A549 (cell line): Measurements from ENCODE around the gene TGM3.

ENCODE experiments used
- BCL3 ChIP-seq: fragments of >200 bp; sonication (Bioruptor Twin); formaldehyde crosslinking; IDR thresholded peaks from 3 replicates; pipeline ENCODE4 v1.6.1; 2016
- CEBPB ChIP-seq, 2 experiments: fragments of >200 bp in 1 of 2; sonication (Bioruptor Twin) in 1 of 2; formaldehyde crosslinking in 1 of 2; IDR thresholded peaks; 2 replicates each; pipeline ENCODE4 v1.6.1; 2012 to 2016
- EP300 ChIP-seq, 2 experiments: fragments of >200 bp; sonication (Bioruptor Twin); formaldehyde crosslinking; IDR thresholded peaks; 2 replicates in 1 of 2; 3 replicates in 1 of 2; pipeline ENCODE4 v1.6.1; 2016 to 2017
- MAFK ChIP-seq: fragments of 450-650 bp; IDR thresholded peaks from 2 replicates; pipeline ENCODE4 v1.6.1; 2014; ENCODE audit not compliant: partially characterized antibody
- MAX ChIP-seq: IDR thresholded peaks from 2 replicates; pipeline ENCODE4 v1.6.1; 2012
- MAZ ChIP-seq: fragments of 150-350 bp; IDR thresholded peaks from 2 replicates; pipeline ENCODE4 v1.6.1; 2014; ENCODE audit warnings: antibody characterized with exemption, low read depth, low read length, borderline replicate concordance
- POLR2A ChIP-seq: IDR thresholded peaks from 2 replicates; pipeline ENCODE4 v1.6.1; 2012; ENCODE audit warnings: mild to moderate bottlenecking, low read length
- RARB ChIP-seq: fragments of 250-450 bp; sonication (Bioruptor Pico); IDR thresholded peaks from 2 replicates; pipeline ENCODE4 v1.8.0; 2021; ENCODE audit warnings: mild to moderate bottlenecking, moderate library complexity
- RFX5 ChIP-seq: fragments of 450-650 bp; IDR thresholded peaks from 2 replicates; pipeline ENCODE4 v1.7.1; 2014; ENCODE audit warnings: antibody characterized with exemption, mild to moderate bottlenecking, moderate library complexity
- SMC3 ChIP-seq: fragments of >200 bp; sonication (Bioruptor Twin); formaldehyde crosslinking; IDR thresholded peaks from 3 replicates; pipeline ENCODE4 v1.6.1; 2018; ENCODE audit warnings: inconsistent platforms
- TF ChIP-seq, protein P1 (sequence below): fragments of >200 bp; sonication (Bioruptor Twin); formaldehyde crosslinking; IDR thresholded peaks from 3 replicates; pipeline ENCODE4 v1.5.1; 2016

DNA sequence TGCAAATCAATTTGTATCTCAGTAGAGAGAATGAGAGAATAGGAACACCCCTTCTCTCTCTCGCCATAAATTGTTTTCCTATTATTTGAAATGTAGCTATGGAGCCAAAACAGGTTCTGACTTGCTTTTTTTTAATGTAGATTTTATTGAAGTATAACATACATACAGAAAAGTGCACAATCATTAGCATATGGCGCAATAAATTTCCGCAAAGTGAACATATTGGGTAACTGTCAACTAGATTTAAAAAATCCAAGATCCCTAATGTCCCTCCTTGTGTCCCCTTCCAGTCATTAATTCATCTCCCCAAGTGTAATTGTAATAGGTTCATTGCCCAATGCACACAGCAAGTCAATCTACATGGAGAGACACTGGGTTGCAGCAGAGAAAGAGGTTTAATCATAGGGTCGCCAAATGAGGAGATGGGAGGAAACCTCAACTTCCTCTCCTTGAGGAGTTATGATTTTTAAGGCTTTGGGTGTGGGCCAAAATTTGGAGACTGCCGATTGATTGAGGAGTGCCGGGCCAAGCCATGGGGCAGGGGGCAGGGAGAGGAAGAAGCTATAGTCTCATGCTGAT is 43.3 kb upstream of the TGM3 start:
- TF ChIP-seq BCL3 (no peak), MAFK (no peak), POLR2A (no peak), CEBPB (IDR thresholded peaks at IDR 0.05) (no peak), RARB (CRISPR knock-in tag) (no peak), RFX5 (no peak), SMC3 (no peak), MAX (no peak), EP300 (IDR thresholded peaks at IDR 0.05) (no peak), MAZ (no peak)
- TF ChIP-seq, protein P1, sequence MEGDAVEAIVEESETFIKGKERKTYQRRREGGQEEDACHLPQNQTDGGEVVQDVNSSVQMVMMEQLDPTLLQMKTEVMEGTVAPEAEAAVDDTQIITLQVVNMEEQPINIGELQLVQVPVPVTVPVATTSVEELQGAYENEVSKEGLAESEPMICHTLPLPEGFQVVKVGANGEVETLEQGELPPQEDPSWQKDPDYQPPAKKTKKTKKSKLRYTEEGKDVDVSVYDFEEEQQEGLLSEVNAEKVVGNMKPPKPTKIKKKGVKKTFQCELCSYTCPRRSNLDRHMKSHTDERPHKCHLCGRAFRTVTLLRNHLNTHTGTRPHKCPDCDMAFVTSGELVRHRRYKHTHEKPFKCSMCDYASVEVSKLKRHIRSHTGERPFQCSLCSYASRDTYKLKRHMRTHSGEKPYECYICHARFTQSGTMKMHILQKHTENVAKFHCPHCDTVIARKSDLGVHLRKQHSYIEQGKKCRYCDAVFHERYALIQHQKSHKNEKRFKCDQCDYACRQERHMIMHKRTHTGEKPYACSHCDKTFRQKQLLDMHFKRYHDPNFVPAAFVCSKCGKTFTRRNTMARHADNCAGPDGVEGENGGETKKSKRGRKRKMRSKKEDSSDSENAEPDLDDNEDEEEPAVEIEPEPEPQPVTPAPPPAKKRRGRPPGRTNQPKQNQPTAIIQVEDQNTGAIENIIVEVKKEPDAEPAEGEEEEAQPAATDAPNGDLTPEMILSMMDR = no peak
